GM12801 (cell line): ENCODE results near the gene INSYN1.

ENCODE experiments used
- TF ChIP-seq, protein P1 (sequence below): IDR thresholded peaks from one replicate; pipeline ENCODE4 v1.5.1; 2011; ENCODE audit warnings: control low read depth; ENCODE audit not compliant: insufficient read length; ENCODE audit errors: extremely low read depth

The INSYN1 gene

GRCh38 chr15:73753250-73754130 lies at the start of gene INSYN1:
INSYN1 (minus strand) TSS chr15:73753351; CDS start chr15:73751130, 2,221 bp downstream.
- TF ChIP-seq, protein P1, sequence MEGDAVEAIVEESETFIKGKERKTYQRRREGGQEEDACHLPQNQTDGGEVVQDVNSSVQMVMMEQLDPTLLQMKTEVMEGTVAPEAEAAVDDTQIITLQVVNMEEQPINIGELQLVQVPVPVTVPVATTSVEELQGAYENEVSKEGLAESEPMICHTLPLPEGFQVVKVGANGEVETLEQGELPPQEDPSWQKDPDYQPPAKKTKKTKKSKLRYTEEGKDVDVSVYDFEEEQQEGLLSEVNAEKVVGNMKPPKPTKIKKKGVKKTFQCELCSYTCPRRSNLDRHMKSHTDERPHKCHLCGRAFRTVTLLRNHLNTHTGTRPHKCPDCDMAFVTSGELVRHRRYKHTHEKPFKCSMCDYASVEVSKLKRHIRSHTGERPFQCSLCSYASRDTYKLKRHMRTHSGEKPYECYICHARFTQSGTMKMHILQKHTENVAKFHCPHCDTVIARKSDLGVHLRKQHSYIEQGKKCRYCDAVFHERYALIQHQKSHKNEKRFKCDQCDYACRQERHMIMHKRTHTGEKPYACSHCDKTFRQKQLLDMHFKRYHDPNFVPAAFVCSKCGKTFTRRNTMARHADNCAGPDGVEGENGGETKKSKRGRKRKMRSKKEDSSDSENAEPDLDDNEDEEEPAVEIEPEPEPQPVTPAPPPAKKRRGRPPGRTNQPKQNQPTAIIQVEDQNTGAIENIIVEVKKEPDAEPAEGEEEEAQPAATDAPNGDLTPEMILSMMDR = no peak

GRCh38 chr15:73802431-73803041 lies 49.4 kb upstream of the INSYN1 start:
- TF ChIP-seq, protein P1 = no peak

DNA sequence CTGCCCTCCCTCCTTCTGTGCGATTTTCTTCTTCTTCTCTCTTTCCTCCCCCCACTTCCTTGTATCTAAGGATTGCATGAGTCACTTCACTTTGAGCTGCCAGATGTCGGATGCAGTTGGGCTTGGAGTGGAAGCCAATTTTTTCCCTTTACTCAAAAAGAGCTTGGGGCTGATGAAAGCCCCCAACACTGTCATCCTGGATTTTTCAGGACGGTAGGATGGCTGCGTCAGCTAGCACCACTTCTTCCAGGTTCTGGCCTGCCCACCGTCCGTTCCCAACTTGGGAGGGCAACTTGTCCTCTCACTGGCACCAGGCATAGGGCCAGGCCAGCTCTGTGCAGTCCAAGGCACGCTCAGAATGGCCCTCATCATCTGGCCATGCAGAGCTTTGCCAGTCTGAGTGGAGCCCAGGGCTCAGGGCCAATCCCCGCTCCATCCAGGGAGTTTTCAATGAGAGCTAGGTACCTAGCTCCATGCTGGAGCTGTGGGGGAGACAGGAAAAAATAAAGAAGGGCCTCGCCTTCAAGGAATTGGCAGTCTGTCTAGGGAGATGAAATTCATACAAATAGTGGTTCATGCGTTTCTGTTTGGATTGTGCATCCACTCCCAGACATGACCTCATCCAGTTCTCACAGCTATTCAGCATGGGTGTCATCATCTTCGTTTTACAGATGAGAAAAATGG lies 47.7 kb upstream of the INSYN1 start:
- TF ChIP-seq, protein P1 = no peak

- TF ChIP-seq, protein P1 = no peak
These were observed 46.3 kb upstream of the INSYN1 start for GRCh38 chr15:73799466-73799865.

GRCh38 chr15:73797366-73798158 lies 44.4 kb upstream of the INSYN1 start:
- TF ChIP-seq, protein P1 = no peak

DNA sequence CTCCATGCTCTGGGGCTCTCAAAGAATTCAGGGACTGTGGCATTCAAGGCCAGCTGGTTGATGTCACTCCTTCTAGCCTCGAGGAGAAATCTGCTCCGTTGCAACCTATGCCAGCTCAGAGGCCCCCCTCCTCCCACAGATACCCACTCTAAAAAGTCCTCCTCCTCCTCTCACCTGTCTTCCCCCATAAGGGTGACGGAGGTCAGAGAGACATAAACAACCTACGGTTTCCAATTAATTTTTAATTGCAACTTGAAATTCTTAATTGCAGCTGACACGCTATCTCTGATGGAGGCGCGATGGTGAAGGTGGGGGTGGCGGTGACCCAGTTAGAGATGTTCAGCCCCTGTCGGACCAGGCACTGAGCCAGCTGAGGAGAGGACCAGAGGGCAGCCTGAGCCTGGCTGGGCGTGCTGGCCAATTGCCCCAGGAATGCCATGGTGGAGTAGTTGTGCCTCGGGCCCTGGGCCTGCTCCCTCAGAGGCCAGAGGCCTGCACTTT lies 43.2 kb upstream of the INSYN1 start:
- TF ChIP-seq, protein P1 = no peak
